ENCODE data around the gene TAF1. TPM values are rescaled to one million over a fixed set of nuclear protein-coding genes. Genes with fewer than 3 reads are reported as not detected.
"Not testable (repeated sequence)": the region's sequence is repeated elsewhere in the genome, so short reads cannot be mapped to it uniquely, and the experiment has no call there.

Gene TAF1
- total and polyA plus RNA-seq, 2 of the 8 experiments (the other 6 are each of a cell fraction or from before 2014, with no cell fraction given): 6.3 to 30.2 TPM

DNA sequence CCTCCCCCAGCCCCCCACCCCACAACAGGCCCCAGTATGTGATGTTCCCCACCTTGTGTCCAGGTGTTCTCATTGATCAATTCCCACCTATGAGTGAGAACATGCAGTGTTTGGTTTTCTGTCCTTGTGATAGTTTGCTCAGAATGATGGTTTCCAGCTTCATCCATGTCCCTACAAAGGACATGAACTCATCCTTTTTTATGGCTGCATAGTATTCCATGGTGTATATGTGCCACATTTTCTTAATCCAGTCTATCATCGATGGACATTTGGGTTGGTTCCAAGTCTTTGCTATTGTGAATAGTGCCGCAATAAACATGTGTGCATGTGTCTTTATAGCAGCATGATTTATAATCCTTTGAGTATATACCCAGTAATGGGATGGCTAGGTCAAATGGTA lies 75.7 kb downstream of the TAF1 start:
- H2AFZ ChIP-seq (ENCODE audit: low read length); H4K8ac ChIP-seq (ENCODE audit: extremely low read depth, insufficient read depth, low read length); H3K56ac ChIP-seq (replicated peaks; ENCODE audit: insufficient read length, low read depth, low read length); FAIRE-seq; H3K36me3 ChIP-seq (ENCODE audit: control insufficient read depth in 2 of 4, insufficient read depth in 4 of 4, low read length in 3 of 4); H3K79me1 ChIP-seq (ENCODE audit: low read depth, low read length); H3K9ac ChIP-seq (replicated peaks in 1 of 4; ENCODE audit: extremely low read depth in 1 of 4, low read depth in 3 of 4, low read length in 3 of 4); H2BK20ac ChIP-seq (ENCODE audit: low read length); DNase-seq (ENCODE audit: low read depth in 1 of 2, low spot score in 2 of 2); H2BK5ac ChIP-seq (ENCODE audit: low read depth, low read length); H3K23ac ChIP-seq (ENCODE audit: insufficient read length); H2BK120ac ChIP-seq (replicated peaks; ENCODE audit: low read depth, low read length); H4K5ac ChIP-seq (ENCODE audit: insufficient read length, low read depth, low read length); H2BK15ac ChIP-seq (ENCODE audit: low read length); H3K18ac ChIP-seq (ENCODE audit: extremely low read depth, low read length); POLR2A ChIA-PET (ENCODE audit: partially characterized antibody); H3K9me3 ChIP-seq (ENCODE audit: insufficient read depth in 2 of 2, low read depth in 1 of 2, low read length in 1 of 2); H4K91ac ChIP-seq (replicated peaks; ENCODE audit: insufficient read length, low read length); H4K20me1 ChIP-seq (replicated peaks in 1 of 2; ENCODE audit: control insufficient read depth in 1 of 2, insufficient read depth in 2 of 2, low read length in 2 of 2); H3K23me2 ChIP-seq (ENCODE audit: low read depth, low read length); H3K14ac ChIP-seq (ENCODE audit: insufficient read length); H2BK12ac ChIP-seq (ENCODE audit: low read depth, low read length); CTCF ChIA-PET (ENCODE audit: partially characterized antibody); H3K27me3 ChIP-seq (replicated peaks in 1 of 4; ENCODE audit: control insufficient read depth in 3 of 4, extremely low read depth in 1 of 4, insufficient read depth in 3 of 4, low read length in 3 of 4); H3K27ac ChIP-seq (ENCODE audit: low read depth, low read length); H3K4me3 ChIP-seq (ENCODE audit: extremely low read depth in 1 of 4, insufficient read depth in 2 of 4, low read depth in 3 of 4, low read length in 4 of 4); H2AK5ac ChIP-seq (ENCODE audit: low read depth, low read length); H3K4ac ChIP-seq (replicated peaks; ENCODE audit: insufficient read length, low read depth, low read length); H3K79me2 ChIP-seq (ENCODE audit: control insufficient read depth in 1 of 2, insufficient read depth in 2 of 2, low read length in 2 of 2); H3K4me2 ChIP-seq (ENCODE audit: insufficient read depth in 1 of 2, low read depth in 2 of 2, low read length in 2 of 2); H3K4me1 ChIP-seq (replicated peaks in 1 of 4; ENCODE audit: control insufficient read depth in 3 of 4, insufficient read depth in 4 of 4, low read length in 3 of 4): not testable (repeated sequence)
- 100% methylated on average over 2 of the region's 2 CpGs; no CpG with 5 or more reads in 1 of the 2 experiments for WGBS, 2 experiments (ENCODE audit: extremely low coverage in 1 of 2, insufficient coverage in 1 of 2, insufficient read length in 1 of 2, insufficient replicate concordance in 2 of 2, low coverage in 1 of 2, low lambda C conversion rate in 2 of 2, missing lambda C conversion rate in 1 of 2)

All from H1 (cell line).